OCI-LY1 (cell line): Measurements from ENCODE around the gene PTPRN2.

Experiments used
- H2AFZ ChIP-seq: fragments of 200-600 bp; sonication (generic), shearing (Covaris generic); 2 replicates; pipeline ENCODE4 v1.6.0; 2014; ENCODE audit warnings: antibody characterized with exemption, mild to moderate bottlenecking, low read length
- H3F3A ChIP-seq: fragments of 200-600 bp; sonication (generic), shearing (Covaris generic); 2 replicates; pipeline ENCODE4 v1.6.0; 2014; ENCODE audit warnings: mild to moderate bottlenecking, antibody characterized with exemption, low read length, moderate library complexity; ENCODE audit not compliant: insufficient read depth
- H3K27ac ChIP-seq: fragments of 200-600 bp; sonication (generic); 2 replicates; pipeline ENCODE4 v1.5.1; 2014; ENCODE audit warnings: low read length, mixed run types, mild to moderate bottlenecking, low read depth; ENCODE audit not compliant: poor library complexity, severe bottlenecking
- H3K27me3 ChIP-seq: fragments of 200-600 bp; sonication (generic); 2 replicates; pipeline ENCODE4 v1.6.0; 2014; ENCODE audit warnings: antibody characterized with exemption, mild to moderate bottlenecking, low read length, moderate library complexity; ENCODE audit not compliant: insufficient read depth
- H3K36me3 ChIP-seq: fragments of 200-600 bp; sonication (generic); 2 replicates; pipeline ENCODE4 v1.6.1; 2014; ENCODE audit warnings: mild to moderate bottlenecking, antibody characterized with exemption, low read length, moderate library complexity, mixed read lengths; ENCODE audit not compliant: insufficient read depth
- H3K4me1 ChIP-seq: fragments of 200-600 bp; sonication (generic); 2 replicates; pipeline ENCODE4 v1.5.1; 2014; ENCODE audit warnings: mild to moderate bottlenecking, low read length, moderate library complexity; ENCODE audit not compliant: insufficient read depth, severe bottlenecking
- H3K4me2 ChIP-seq: fragments of 200-600 bp; sonication (generic), shearing (Covaris generic); 2 replicates; pipeline ENCODE4 v1.6.1; 2014; ENCODE audit warnings: low read length
- H3K4me3 ChIP-seq: fragments of 200-600 bp; sonication (generic); 2 replicates; pipeline ENCODE4 v1.5.1; 2014; ENCODE audit warnings: low read length, low read depth, mild to moderate bottlenecking, mixed read lengths; ENCODE audit not compliant: poor library complexity, severe bottlenecking
- H3K79me2 ChIP-seq: fragments of 200-600 bp; shearing (Covaris generic); 2 replicates; pipeline ENCODE4 v1.6.1; 2016; ENCODE audit warnings: mixed run types, low read length, mixed read lengths; ENCODE audit not compliant: insufficient read depth
- H3K9ac ChIP-seq: fragments of 200-600 bp; sonication (generic), shearing (Covaris generic); 2 replicates; pipeline ENCODE4 v1.6.1; 2014; ENCODE audit warnings: mild to moderate bottlenecking, low read length, mixed read lengths
- H3K9me2 ChIP-seq: fragments of 200-600 bp; sonication (generic), shearing (Covaris generic); 2 replicates; pipeline ENCODE4 v1.6.1; 2014; ENCODE audit warnings: low read depth, mild to moderate bottlenecking, low read length, mixed read lengths
- H3K9me3 ChIP-seq: fragments of 200-600 bp; shearing (Covaris generic); 2 replicates; pipeline ENCODE4 v1.6.1; 2014; ENCODE audit warnings: low read length, mixed read lengths
- H4K20me1 ChIP-seq: fragments of 200-600 bp; sonication (generic), shearing (Covaris generic); 2 replicates; pipeline ENCODE4 v1.6.0; 2016; ENCODE audit warnings: mild to moderate bottlenecking, low read length; ENCODE audit not compliant: insufficient read depth
- EZH2 ChIP-seq: fragments of 200-600 bp; sonication (generic), shearing (Covaris generic); IDR thresholded peaks from 2 replicates; pipeline ENCODE4 v1.8.0; 2017; ENCODE audit warnings: borderline replicate concordance, mixed run types, mild to moderate bottlenecking, antibody characterized with exemption, low read length, moderate library complexity, mixed read lengths
- TF ChIP-seq, protein P1 (sequence below): fragments of 200-600 bp; sonication (generic), shearing (Covaris generic); IDR thresholded peaks from 2 replicates; pipeline ENCODE4 v1.5.1; 2017; ENCODE audit warnings: mild to moderate bottlenecking, antibody characterized with exemption, low read length, moderate library complexity, mixed read lengths

The PTPRN2 gene

DNA sequence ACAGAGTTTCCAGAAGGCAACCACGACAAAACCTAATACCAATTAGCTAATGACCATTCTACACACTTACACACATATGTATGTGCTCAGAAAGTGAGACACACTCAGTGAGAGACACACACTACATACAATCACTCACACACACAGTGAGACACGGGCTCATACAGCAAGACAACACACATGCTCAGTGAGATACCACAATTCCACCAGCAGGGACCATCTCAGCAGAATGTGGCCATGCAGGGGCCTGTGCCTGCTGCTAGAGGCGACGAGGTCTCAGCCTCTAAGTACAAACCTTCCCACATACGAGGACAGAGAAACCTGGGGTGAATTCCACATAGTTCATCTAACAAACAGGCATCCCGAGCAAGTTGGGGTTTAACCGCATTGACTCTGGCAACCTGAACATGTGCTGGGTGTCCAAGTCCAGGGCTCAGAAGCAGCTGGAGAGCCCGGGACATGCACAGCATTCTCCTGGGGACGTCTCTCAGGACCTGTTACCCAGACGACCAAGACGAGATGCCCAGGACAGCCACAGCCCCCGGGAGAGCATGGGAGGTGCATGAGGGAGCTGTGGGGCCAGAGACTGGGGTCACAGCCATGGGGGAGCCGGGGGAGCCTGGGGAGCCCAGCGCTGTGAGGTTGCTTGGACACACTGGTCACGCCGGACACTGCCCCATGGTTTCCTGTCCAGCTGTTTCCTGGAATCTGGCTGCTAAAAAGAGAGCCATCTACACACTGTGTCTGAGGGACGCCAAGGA is 523.6 kb downstream of the PTPRN2 start:
- no peaks in the 10 kb centered on the region for H3K9me3 ChIP-seq
- no peaks in the 10 kb centered on the region for H3K9me2 ChIP-seq
- H3K27me3 ChIP-seq, result peaks cover 3% of the 10 kb centered on the region; the same call in 1 of the 2 replicates

DNA sequence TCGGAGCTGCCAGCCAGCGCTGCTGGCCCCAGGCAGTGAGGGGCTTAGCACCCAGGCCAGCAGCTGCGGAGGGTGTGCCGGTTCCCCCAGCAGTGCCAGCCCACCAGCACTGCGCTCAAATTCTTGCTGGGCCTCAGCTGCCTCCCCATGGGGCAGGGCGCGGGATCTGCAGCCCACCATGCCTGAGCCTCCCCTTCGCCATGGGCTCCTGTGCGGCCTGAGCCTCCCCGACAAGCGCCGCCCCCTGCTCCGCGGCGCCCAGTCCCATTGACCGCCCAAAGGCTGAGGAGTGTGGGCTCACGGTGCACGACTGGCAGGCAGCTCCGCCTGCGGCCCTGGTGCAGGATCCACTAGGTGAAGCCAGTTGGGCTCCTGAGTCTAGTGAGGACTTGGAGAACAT is 525.0 kb downstream of the PTPRN2 start:
- no peaks in the 10 kb centered on the region for H3F3A ChIP-seq
- no peak overlapping the region for H3K4me2 ChIP-seq
- H3K27me3 ChIP-seq, result peaks cover 3% of the 10 kb centered on the region; the same call in 1 of the 2 replicates
- no peaks in the 10 kb centered on the region for H3K9me3 ChIP-seq
- H3K4me1 ChIP-seq, result no peaks in the 10 kb centered on the region
- TF ChIP-seq EZH2, result no peak
- TF ChIP-seq, protein P1, sequence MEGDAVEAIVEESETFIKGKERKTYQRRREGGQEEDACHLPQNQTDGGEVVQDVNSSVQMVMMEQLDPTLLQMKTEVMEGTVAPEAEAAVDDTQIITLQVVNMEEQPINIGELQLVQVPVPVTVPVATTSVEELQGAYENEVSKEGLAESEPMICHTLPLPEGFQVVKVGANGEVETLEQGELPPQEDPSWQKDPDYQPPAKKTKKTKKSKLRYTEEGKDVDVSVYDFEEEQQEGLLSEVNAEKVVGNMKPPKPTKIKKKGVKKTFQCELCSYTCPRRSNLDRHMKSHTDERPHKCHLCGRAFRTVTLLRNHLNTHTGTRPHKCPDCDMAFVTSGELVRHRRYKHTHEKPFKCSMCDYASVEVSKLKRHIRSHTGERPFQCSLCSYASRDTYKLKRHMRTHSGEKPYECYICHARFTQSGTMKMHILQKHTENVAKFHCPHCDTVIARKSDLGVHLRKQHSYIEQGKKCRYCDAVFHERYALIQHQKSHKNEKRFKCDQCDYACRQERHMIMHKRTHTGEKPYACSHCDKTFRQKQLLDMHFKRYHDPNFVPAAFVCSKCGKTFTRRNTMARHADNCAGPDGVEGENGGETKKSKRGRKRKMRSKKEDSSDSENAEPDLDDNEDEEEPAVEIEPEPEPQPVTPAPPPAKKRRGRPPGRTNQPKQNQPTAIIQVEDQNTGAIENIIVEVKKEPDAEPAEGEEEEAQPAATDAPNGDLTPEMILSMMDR, result no peak
- H4K20me1 ChIP-seq, result no peaks in the 10 kb centered on the region
- H3K36me3 ChIP-seq, result no peaks in the 10 kb centered on the region
- H3K9me2 ChIP-seq, result no peaks in the 10 kb centered on the region
- H3K4me3 ChIP-seq, result no peak overlapping the region
- no peak overlapping the region for H3K27ac ChIP-seq
- H2AFZ ChIP-seq, result no peak overlapping the region
- no peaks in the 10 kb centered on the region for H3K79me2 ChIP-seq
- no peak overlapping the region for H3K9ac ChIP-seq

More for the DNA sequence above, 523.6 kb downstream of the PTPRN2 start:
- H3K4me1 ChIP-seq, result no peaks in the 10 kb centered on the region
- no peak overlapping the region for H2AFZ ChIP-seq
- no peaks in the 10 kb centered on the region for H3K36me3 ChIP-seq
- H4K20me1 ChIP-seq, result no peaks in the 10 kb centered on the region
- no peak overlapping the region for H3K4me3 ChIP-seq
- no peak overlapping the region for H3K27ac ChIP-seq
- no peaks in the 10 kb centered on the region for H3F3A ChIP-seq
- H3K9ac ChIP-seq, result no peak overlapping the region
- TF ChIP-seq, protein P1, result no peak
- TF ChIP-seq EZH2, result no peak
- no peak overlapping the region for H3K4me2 ChIP-seq
- H3K79me2 ChIP-seq, result no peaks in the 10 kb centered on the region

DNA sequence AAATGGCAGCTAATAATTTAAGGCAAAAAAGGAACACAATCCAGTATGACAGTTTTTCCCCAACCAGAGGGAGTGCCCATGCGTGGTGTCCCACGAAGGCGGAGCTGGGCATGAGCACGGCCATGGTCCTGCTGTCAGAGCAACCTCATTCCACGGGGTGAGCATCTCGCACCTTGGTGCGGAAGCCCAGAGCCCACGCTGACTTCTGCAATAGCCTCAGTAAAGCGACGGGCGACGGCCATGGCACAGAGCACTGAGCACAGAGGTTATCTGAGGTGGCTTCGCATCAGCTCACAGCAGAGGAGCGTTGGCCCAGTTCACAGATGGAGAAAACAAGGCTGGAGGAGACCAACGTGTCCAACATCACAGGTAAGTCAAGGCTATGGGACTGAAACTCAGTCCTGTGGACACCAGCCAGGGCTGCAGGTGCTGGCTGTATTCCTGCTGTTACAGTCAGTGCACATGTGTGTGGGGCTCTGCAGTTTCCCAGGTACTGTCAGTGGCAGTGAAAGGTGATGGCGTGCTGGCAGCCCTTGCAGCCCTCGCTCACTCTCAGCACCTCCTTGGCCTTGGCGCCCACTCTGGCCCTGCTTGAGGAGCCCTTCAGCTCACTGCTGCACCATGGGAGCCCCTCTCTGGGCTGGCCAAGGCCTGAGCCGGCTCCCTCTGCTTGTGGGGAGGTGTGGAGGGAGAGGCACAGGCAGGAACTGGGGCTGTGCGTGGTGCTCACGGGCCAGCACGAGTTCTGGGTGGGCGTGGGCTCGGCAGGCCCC is 525.6 kb downstream of the PTPRN2 start:
- peaks cover 3% of the 10 kb centered on the region; the same call in 1 of the 2 replicates for H3K27me3 ChIP-seq
- no peak overlapping the region for H3K4me2 ChIP-seq
- no peaks in the 10 kb centered on the region for H3F3A ChIP-seq
- TF ChIP-seq, protein P1, result no peak
- no peak for TF ChIP-seq EZH2
- H3K27ac ChIP-seq, result no peak overlapping the region
- H3K79me2 ChIP-seq, result no peaks in the 10 kb centered on the region
- no peak overlapping the region for H3K4me3 ChIP-seq
- no peaks in the 10 kb centered on the region for H3K9me2 ChIP-seq
- H4K20me1 ChIP-seq, result no peaks in the 10 kb centered on the region
- H3K36me3 ChIP-seq, result no peaks in the 10 kb centered on the region
- H3K9me3 ChIP-seq, result no peaks in the 10 kb centered on the region
- H3K9ac ChIP-seq, result no peak overlapping the region
- H2AFZ ChIP-seq, result no peak overlapping the region
- H3K4me1 ChIP-seq, result no peaks in the 10 kb centered on the region
